Stimulated activated naive CD8-positive, alpha-beta T cell treated with anti-CD3 and anti-CD28 coated beads, Interleukin-15, amount 100 ng/mL, for 72 hours (primary cell): ENCODE data around the gene UBTF.

Source experiments
- ATAC-seq: fragments of 150-1000 bp; cut with Tn5 transposase; 2 replicates; pipeline ENCODE4 v1.10.0; 2021; ENCODE audit warnings: mild to moderate bottlenecking, moderate library complexity
- DNase-seq, 2 donors: peaks; one replicate each; pipeline ENCODE4 v3.0.0; 2021 to 2022
- H3K27ac Mint-ChIP-seq, 2 donors: one replicate each; pipeline ENCODE4 v1.8.0; 2022; ENCODE audit warnings: mild to moderate bottlenecking in 2 of 2, mixed read lengths in 2 of 2, moderate library complexity in 2 of 2
- H3K27me3 Mint-ChIP-seq: one replicate; pipeline ENCODE4 v1.8.0; 2022; ENCODE audit warnings: mixed read lengths
- H3K4me1 Mint-ChIP-seq: one replicate; pipeline ENCODE4 v1.8.0; 2022; ENCODE audit warnings: mild to moderate bottlenecking, mixed read lengths
- H3K4me3 Mint-ChIP-seq, 2 donors: one replicate each; pipeline ENCODE4 v1.8.0; 2022; ENCODE audit warnings: mild to moderate bottlenecking in 2 of 2, mixed read lengths in 2 of 2, moderate library complexity in 1 of 2
- H3K9me3 Mint-ChIP-seq, 2 donors: one replicate each; pipeline ENCODE4 v1.8.0; 2022; ENCODE audit warnings: mixed read lengths in 2 of 2

Gene UBTF

DNA sequence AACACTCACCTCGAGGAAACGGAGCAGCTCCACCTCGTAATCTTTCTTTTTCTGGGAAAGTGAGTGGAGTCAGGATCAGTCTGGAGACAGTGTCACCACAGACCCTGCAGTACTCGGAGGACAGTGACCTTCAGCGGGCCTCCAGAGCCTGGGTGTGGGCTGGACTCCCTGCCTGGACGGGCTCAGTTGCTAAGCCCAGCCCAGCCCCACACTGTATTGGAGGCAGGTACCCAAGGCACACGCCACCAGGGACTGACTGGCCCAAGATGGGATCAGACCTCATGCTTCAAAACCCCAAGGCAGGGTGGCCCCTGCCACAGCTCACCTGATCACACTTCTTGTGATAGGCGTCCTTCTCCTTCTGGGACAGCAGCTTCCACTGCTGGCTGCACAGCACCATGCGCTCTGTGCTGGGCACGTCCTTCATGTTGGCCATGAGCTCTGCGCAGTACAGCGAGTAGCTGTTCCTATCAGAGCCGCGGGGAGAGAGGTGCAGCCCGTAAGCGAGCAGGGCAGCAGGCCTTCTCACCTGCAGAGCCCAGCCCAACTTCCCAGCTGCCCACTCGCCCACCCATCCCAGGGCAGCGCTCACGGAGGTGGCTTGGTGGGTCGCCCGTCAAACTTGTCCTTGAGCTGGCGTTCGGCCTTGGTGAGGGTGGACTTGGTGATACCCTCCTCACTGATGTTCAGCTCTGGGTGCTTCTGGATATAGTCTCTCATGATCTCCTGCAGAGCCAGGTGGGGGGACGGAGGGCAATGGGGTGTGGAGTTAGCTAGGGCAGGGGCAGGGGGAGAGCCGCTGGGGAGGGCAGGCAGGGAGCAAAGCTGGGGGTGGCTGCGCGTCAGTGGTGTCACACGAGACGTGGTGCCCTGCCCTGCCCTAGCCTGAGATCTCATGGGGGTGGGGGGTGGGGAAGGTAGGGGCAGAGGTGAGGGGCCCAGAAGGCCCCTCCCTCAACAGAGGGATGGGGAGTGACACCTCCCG is 7.9 kb downstream of the UBTF start:
- DNase-seq = no peak
- ATAC-seq = no peak
- peak overlapping the region; percentile 49 to 64 for H3K4me3 Mint-ChIP-seq
- H3K9me3 Mint-ChIP-seq = peaks cover 0 to 6% of the 10 kb centered on the region in 2 donors
- H3K4me1 Mint-ChIP-seq = peaks cover 92% of the 10 kb centered on the region
- peak overlapping the region; percentile 31 to 33 for H3K27ac Mint-ChIP-seq
- H3K27me3 Mint-ChIP-seq = no peaks in the 10 kb centered on the region

DNA sequence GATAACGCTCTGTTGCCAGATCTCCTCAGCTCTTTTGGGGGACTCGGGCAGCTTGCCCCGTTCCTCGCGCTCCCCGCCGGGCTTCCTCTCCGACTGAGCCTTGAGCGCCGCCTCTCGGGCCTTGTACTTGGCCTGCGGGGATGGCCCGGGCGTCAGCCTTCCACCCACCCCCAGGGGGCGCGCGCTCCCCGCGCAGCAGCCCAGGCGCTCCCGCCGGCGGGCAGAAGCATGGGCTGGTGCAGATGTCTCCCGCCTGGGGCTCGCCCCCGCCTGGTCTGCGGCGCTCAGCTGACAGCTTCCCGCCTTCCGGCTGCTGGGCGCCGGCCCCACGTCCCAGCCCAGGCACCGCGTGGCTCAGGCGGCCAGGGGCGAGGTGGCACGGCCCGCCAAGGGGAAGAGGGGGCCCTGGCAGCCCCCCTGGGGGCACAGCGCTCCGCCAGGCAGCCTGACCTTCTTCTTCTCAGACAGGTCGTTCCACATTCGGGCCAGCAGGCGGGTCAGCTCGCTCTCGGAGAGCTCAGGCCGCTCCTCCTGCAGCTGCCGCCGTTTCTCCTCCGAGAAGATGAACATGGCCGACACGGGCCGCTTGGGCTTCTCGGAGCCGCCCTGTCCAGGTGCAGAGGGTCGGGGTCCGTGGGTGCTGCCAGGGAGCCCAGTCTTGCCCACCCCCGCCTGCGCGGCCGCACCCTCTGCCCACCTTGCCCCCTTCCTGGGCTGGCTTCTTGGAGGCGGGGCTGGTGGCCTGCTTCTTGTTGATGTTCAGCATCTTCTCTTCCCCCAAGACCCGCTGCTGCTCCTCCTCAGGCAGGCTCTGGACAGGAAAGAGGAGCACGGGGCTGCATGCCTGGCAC is 8.9 kb downstream of the UBTF start:
- peak; percentile 96 to 98 for DNase-seq
- Mint-ChIP-seq H3K4me3 (peak overlapping the region; percentile 87), H3K4me1 (peaks cover 82% of the 10 kb centered on the region), H3K9me3 (peaks cover 0 to 6% of the 10 kb centered on the region in 2 donors), H3K27ac (peak overlapping the region; percentile 93 to 98), H3K27me3 (no peaks in the 10 kb centered on the region)
- peak; percentile 92 for ATAC-seq

DNA sequence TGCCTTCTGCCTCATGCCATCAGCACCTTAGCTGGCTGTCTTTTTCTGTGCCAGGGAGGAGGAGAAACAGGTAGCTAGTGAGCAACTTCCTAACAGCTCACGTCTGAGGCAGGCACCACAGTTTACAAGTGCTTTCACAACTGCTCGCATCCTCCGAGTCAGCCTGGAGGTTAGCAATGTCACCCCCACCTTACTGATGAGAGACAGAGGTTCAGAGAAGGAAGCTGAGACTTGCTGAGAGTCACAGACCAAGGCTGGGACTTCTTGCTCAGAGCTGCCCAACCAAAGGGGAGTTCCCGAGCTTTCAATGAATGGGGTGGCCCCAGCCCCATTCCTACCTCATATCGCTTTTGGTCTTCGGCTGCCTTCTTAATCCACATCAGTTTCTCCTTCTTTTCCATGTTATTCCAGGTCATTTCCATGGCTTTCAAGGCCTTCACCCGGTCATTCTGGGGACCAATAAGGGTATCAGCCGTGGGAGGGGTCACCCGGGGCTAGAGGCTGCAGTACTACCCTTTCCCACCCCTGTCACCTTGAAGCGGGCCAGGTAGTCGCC is 9.6 kb downstream of the UBTF start:
- ATAC-seq (peak; percentile 83), DNase-seq (peak; percentile 34 to 77)
- H3K4me3 Mint-ChIP-seq = peak overlapping the region; percentile 87
- peak overlapping the region; percentile 93 to 98 for H3K27ac Mint-ChIP-seq
- H3K4me1 Mint-ChIP-seq = peaks cover 74% of the 10 kb centered on the region
- H3K27me3 Mint-ChIP-seq = no peaks in the 10 kb centered on the region
- H3K9me3 Mint-ChIP-seq = peaks cover 0 to 6% of the 10 kb centered on the region in 2 donors

DNA sequence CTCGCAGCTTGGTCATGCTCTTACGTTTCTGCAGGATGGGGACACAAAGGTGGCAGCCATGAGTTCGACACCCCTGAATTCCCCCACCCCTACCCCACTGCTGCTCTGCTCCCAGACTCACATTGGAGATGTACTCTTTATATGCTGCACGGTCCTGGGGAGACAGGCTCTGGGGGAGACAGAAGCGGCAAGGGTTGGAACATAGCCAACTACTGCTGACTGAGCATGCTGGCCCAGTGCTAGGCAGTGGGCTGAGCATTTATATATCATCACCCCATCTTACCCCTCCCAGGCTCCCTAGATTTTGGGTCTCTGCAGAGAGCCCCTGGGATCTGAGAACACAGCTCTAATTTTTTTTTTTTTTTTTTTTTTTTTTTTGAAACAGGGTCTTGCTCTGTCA is 11.7 kb downstream of the UBTF start:
- Mint-ChIP-seq H3K4me3 (no peak overlapping the region), H3K27ac (no peak overlapping the region), H3K9me3 (no peaks in the 10 kb centered on the region), H3K4me1 (peaks cover 74% of the 10 kb centered on the region), H3K27me3 (no peaks in the 10 kb centered on the region)
- no peak for ATAC-seq
- no peak for DNase-seq

DNA sequence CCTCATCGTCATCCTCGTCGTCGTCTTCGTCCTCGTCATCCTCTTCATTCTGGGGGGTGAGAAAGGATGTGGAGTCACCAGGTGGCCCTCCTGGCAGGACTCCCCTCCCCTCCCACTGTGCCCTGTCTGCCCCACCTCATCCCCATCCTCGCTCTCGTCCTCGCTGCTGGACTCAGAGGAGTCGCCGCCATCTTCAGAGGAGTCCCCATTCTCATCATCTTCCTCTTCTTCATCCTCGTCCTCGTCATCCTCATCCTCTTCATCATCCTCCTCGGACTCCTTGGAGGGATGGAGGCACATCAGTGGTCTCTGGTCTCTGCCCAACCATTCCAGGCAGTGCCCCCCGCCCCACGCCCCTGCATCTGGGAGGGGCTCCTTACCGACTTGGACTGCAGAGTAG is 12.2 kb downstream of the UBTF start:
- H3K4me3 Mint-ChIP-seq = no peak overlapping the region
- ATAC-seq (no peak), DNase-seq (no peak)
- H3K27me3 Mint-ChIP-seq = no peaks in the 10 kb centered on the region
- H3K27ac Mint-ChIP-seq = no peak overlapping the region
- peaks cover 74% of the 10 kb centered on the region for H3K4me1 Mint-ChIP-seq
- H3K9me3 Mint-ChIP-seq = no peaks in the 10 kb centered on the region

DNA sequence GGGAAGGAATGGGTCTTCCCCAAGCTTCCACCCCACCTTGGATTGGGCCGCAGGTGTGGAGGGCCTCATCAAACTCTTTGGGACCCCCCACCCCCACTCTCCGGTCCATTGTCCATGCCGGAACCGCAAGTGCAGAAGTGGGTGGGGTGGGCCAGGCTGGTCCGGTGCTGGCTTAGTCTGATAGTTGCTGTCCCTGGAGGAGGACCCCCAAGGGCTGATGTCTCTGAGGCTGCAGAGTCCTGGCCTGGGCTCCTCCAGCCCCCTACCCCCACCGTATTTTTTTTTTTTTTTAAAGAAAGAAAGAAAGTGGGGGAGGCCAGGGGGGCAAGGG is 12.7 kb downstream of the UBTF start:
- DNase-seq = no peak
- no peak for ATAC-seq
- Mint-ChIP-seq H3K4me1 (peaks cover 69% of the 10 kb centered on the region), H3K27me3 (no peaks in the 10 kb centered on the region), H3K9me3 (no peaks in the 10 kb centered on the region), H3K4me3 (no peak overlapping the region), H3K27ac (no peak overlapping the region)

DNA sequence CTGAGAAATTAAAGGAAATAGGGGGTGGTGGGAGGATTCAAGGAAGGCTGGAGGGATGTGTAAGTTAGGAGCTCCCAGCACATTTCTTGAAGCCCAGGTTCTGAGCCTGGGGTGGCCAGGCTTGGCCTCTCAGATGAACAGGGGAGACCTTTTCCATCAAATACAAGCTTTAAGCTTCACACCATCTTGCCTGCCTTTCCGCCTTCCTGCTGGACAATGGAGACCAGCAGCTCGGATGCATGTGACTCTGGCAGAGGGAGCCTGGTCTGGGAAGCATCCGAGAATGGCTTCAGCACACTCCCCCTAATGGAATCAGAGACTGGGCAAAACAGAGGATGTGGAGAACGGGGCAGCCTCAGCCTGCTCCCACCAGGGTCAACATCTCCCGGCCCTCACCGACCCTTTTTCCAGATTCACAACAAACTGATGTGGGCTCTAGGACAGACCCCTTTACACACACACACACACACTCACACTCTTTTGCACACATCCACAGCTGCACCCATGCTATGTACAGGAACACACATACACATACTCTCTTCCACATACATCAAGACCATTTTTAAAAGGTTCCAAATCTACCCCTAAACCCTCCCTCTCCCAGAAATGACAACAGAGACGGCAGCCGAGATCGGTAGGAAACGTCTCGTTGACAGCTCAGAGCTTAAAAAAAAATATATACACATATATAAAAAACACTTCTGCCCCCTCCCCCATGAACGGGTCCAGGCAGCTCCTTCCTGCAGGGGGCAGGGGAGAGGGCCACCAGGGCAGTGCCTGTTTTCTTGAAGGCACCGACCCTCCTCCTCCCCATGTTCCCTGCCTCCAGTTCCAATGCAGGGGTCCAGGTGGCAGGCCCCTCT is 13.3 kb downstream of the UBTF start:
- no peak for DNase-seq
- no peaks in the 10 kb centered on the region for H3K9me3 Mint-ChIP-seq
- H3K27me3 Mint-ChIP-seq = no peaks in the 10 kb centered on the region
- no peak overlapping the region for H3K4me3 Mint-ChIP-seq
- peaks cover 66% of the 10 kb centered on the region for H3K4me1 Mint-ChIP-seq
- ATAC-seq = no peak
- no peak overlapping the region for H3K27ac Mint-ChIP-seq

DNA sequence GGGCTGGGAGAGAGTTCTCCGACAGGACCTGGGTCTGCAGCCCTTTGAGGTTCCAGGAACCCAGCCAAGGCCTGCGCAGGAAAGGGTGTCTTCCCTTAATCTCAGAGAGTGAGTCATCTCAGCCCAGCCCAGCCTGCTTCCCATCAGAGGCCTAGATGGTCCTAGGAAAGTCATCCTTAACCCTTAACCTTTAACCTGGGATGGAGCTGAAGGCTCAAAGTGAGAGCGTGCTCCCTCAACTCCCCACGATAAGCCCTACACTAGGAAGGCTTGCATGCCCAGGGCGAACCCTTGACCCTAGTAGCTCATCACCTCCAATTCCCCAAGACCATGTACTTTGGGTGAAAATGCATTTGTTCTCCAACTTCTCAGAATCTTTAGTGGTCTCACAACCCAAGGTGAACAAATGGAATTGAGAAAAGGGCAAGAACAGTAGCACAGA is 15.0 kb downstream of the UBTF start:
- DNase-seq (no peak), ATAC-seq (no peak)
- no peak overlapping the region for H3K27ac Mint-ChIP-seq
- no peak overlapping the region for H3K4me3 Mint-ChIP-seq
- no peaks in the 10 kb centered on the region for H3K27me3 Mint-ChIP-seq
- no peaks in the 10 kb centered on the region for H3K9me3 Mint-ChIP-seq
- H3K4me1 Mint-ChIP-seq = peaks cover 52% of the 10 kb centered on the region

DNA sequence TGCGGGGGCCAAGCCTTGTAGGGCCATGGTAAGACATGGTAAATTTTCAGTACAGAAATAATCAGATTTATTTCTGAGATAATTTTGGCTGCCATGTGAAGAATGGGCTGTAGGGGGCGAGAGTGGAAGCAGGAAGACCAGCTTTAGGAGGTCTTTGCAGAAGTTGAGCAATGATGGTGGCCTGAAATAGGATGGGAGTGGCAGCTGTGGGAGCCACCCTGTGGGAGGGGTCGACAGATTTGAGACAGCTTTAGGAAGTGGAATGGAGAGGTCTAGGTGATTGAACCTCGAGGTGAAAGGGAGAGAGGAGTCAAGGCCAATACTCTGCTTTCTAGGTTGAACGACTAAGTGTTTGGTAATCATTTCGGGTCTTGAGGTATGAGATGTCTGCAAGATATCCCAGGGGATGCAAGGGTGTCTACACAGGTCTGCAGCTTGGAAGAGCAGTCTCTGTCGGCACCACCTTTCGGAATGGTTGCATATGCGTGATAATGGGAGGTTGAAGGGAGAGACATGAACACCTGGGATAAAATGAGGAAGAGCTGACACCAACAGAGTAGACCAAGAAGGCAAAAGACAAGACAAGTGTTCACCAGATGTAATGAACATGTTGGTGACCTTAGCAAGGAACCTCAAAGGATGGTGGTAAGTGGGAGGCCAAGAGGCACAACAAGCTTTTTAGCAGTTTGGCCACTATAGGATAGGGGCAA is 15.6 kb downstream of the UBTF start:
- Mint-ChIP-seq H3K4me1 (peaks cover 46% of the 10 kb centered on the region), H3K27me3 (no peaks in the 10 kb centered on the region), H3K9me3 (no peaks in the 10 kb centered on the region), H3K27ac (peak overlapping the region; percentile 2 to 80), H3K4me3 (no peak overlapping the region)
- ATAC-seq (no peak), DNase-seq (peak; percentile 52 to 59)

DNA sequence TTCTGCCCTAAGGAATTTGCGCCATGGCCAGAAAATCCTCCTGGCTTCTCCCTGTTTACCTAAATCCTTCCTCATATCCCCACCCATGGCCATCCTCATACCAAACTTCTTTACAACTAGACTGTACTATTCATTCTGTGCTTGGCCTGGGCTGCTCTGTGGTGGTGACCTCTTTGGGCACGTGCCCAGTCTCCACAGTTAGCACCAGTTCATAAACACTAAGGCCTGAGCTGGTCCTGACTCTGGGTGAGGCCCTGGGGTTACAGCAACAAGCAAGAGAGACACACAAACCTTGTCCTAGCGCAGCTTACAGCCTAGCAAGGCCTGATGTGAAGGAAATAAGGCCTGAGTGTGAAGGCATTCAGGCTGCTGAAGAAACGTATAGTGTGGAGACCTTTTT is 16.7 kb downstream of the UBTF start:
- H3K9me3 Mint-ChIP-seq = no peaks in the 10 kb centered on the region
- ATAC-seq (no peak), DNase-seq (no peak)
- H3K4me1 Mint-ChIP-seq = peaks cover 45% of the 10 kb centered on the region
- H3K27ac Mint-ChIP-seq = peak overlapping the region in 1 of 2 donors; percentile 36
- H3K27me3 Mint-ChIP-seq = no peaks in the 10 kb centered on the region
- no peak overlapping the region for H3K4me3 Mint-ChIP-seq

DNA sequence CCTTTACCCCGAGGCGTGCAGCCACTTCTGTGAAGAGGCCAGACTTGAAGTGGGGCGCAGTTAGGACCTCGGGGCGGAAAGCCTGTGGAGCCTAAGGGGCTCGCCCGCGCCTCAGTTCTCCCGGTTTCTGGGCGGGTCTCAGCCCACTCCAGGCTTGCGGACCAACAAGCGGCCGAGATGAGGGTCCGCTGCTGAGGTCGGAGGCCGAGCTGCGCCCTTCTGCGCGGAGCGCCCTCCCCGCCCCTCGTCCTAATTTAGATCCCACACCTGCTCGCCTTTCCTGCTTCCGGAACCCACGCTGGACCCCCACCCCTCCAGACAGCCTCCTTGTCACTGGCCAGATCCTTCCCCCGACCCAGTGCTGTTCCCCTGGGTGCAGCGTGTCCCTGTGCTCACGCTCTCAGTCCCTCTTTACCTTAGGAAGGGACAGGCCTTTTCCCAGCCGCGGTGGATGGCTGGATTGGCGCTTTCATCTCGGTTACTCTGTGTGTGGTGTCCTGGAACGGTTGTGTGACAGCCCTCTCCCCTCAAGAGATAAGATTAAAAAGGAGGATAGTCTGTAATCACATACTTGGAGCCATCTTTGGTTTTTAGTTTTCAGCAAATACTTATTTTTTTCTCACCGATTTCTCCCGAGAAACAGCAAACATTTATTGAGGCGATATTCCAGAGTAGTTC is 18.9 kb downstream of the UBTF start:
- H3K4me3 Mint-ChIP-seq = peak overlapping the region; percentile 94 to 95
- DNase-seq (no peak), ATAC-seq (no peak)
- H3K4me1 Mint-ChIP-seq = peaks cover 55% of the 10 kb centered on the region
- H3K27ac Mint-ChIP-seq = peak overlapping the region; percentile 87 to 97
- no peaks in the 10 kb centered on the region for H3K27me3 Mint-ChIP-seq
- H3K9me3 Mint-ChIP-seq = no peaks in the 10 kb centered on the region

DNA sequence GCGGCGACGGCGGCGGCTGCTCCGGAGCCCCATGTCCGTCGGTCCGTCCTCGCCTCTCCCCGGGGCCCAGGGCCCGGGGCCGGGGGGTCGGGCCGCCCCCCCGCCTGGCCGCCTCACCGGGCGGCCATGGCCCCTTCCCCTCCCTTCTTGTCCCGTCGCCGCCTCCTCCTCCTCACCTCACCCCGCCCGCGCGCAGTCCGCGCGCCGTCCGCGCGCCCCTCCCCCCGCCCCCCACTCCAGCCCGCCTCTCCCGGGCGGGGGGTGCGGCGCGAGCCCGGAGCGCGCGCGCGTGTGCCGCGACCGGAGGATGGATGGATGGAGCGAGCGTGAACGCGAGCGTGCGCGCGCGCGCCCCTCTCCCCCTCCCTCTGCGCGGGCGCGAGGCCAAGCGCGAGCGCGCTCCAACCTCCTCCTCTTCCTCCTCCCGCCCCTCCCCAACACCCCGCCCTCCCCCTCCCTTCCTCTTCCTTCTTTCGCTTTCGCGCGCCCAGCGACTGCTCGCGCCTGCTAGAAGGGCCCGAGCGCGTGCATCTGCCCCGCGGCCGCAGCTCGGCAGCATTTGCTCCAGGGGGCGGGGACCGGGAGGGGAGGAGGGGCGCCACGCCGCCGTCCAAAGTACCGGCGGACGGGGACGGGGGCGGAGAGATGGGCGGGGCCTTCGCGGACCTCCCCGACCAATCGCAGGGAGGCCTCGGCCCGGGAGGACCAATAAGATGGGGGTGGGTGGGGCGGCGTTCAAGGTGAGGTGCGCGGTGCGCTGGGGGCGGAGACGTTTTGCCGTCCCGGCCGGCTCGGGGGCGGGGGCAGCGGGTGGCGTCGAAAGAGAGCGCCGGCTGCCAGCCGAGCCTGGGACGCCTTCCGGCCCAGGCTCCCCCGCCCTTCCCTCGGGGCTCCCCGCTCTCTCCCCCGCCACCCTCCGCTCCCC is 19.7 kb downstream of the UBTF start, which contains the start of gene ATXN7L3:
Gene ATXN7L3, minus strand, starts transcription at position 332 of the 925 bp plus-strand sequence. CDS start 1,814 bp downstream, outside the sequence.
- Mint-ChIP-seq H3K4me3 (peak within 1 kb of the TSS; percentile 94 to 95), H3K9me3 (no peaks in the 10 kb centered on the region), H3K4me1 (peaks cover 55% of the 10 kb centered on the region), H3K27me3 (no peaks in the 10 kb centered on the region), H3K27ac (peak within 1 kb of the TSS; percentile 91 to 97)
- DNase-seq (peak; percentile 98), ATAC-seq (peak; percentile 84)
